ENCODE data around the gene ABCA2.

GRCh38 chr9:137027369-137028262 lies at the start of gene ABCA2:
- TF ChIP-seq CTCF (IDR thresholded peaks at IDR 0.05) = no peak
- no peak for TF ChIP-seq POLR2A (IDR thresholded peaks at IDR 0.05)
